HCT116 (cell line): ENCODE measurements around the gene TCF12. TPM values are rescaled to one million over a fixed set of nuclear protein-coding genes. Genes with fewer than 3 reads are reported as not detected.

Experiments
- ATAC-seq: fragments of 200-7000 bp; cut with Tn5 transposase; 2 replicates; pipeline ENCODE4 v1.9.1; 2020; ENCODE audit warnings: mild to moderate bottlenecking, moderate library complexity
- BruUV-seq: library from RNA; stranded (reverse); fragments of 400-500 nt; replicated peaks from 2 replicates; lab custom pipeline; 2021; lab: Mats Ljungman, UMichigan
- CTCF ChIA-PET: fragments of 300-600 bp; sonication (Branson Sonifier 250); formaldehyde crosslinking; loops from one replicate; lab custom pipeline; 2021; ENCODE audit warnings: antibody characterized with exemption; lab: Charles Lee
- POLR2A ChIA-PET: fragments of 300-600, 350-600 bp; sonication (Branson Sonifier 250); formaldehyde crosslinking; loops from one replicate; lab custom pipeline; 2021; ENCODE audit warnings: antibody characterized with exemption; lab: Charles Lee
- RAD21 ChIA-PET, 2 experiments: fragments of 300-600 bp; sonication (Branson Sonifier 250); formaldehyde crosslinking; loops; one replicate each; lab custom pipeline; 2023; ENCODE audit warnings: low total read pairs in 2 of 2; ENCODE audit not compliant: uncharacterized antibody in 2 of 2, unreplicated experiment in 2 of 2, low non-redundant PET in 1 of 2; lab: Charles Lee
- DNase-seq: peaks from one replicate; pipeline ENCODE4 v3.0.0-alpha.2; 2010; ENCODE audit warnings: low read depth, low spot score
- H2AFZ ChIP-seq: fragments of 200-600 bp; shearing (Covaris generic), sonication (generic); 2 replicates; pipeline ENCODE4 v1.6.1; 2017; ENCODE audit warnings: low read depth, mixed run types, mixed read lengths, antibody characterized with exemption, low read length; ENCODE audit not compliant: poor library complexity, severe bottlenecking
- H3K27ac ChIP-seq: 2 replicates; pipeline ENCODE4 v1.5.1; 2012; ENCODE audit warnings: low read depth, low read length
- H3K27me3 ChIP-seq: fragments of 200-600 bp; sonication (generic); 2 replicates; pipeline ENCODE4 v1.6.1; 2016; ENCODE audit warnings: mixed run types, low read length, mixed read lengths; ENCODE audit not compliant: insufficient read depth
- H3K36me3 ChIP-seq, 2 experiments: fragments of 200-500 bp in 1 of 2; fragments of 200-600 bp in 1 of 2; sonication (Bioruptor generic) in 1 of 2; sonication (generic) in 1 of 2; 2 replicates each; pipeline versions ENCODE4 v1.5.1 to v1.6.1; 2014 to 2016; ENCODE audit warnings: low read length in 2 of 2, inconsistent platforms in 1 of 2, mixed read lengths in 1 of 2, mixed run types in 1 of 2; ENCODE audit not compliant: insufficient read depth in 2 of 2, control insufficient read depth in 1 of 2
- H3K4me1 ChIP-seq, 2 experiments: fragments of 200-600 bp in 1 of 2; sonication (generic) in 1 of 2; 2 replicates each; pipeline versions ENCODE4 v1.5.1 to v1.6.1; 2012 to 2017; ENCODE audit warnings: low read length in 2 of 2, inconsistent platforms in 1 of 2, mild to moderate bottlenecking in 1 of 2, mixed read lengths in 1 of 2, mixed run types in 1 of 2, moderate library complexity in 1 of 2; ENCODE audit not compliant: insufficient read depth in 2 of 2, control insufficient read depth in 1 of 2
- H3K4me2 ChIP-seq: fragments of 200-600 bp; sonication (generic); 2 replicates; pipeline ENCODE4 v1.6.1; 2017; ENCODE audit warnings: mixed run types, low read length, mixed read lengths
- H3K4me3 ChIP-seq, 2 experiments: fragments of 200-600 bp in 1 of 2; sonication (generic) in 1 of 2; replicated peaks in 1 of 2; 2 replicates each; pipeline ENCODE4 v1.5.1; 2011 to 2016; ENCODE audit warnings: low read length in 2 of 2, control low read depth in 1 of 2, low read depth in 1 of 2, mild to moderate bottlenecking in 1 of 2, mixed read lengths in 1 of 2, mixed run types in 1 of 2
- H3K79me2 ChIP-seq: fragments of 200-600 bp; sonication (generic); 2 replicates; pipeline ENCODE4 v1.6.1; 2017; ENCODE audit warnings: mild to moderate bottlenecking, mixed run types, low read length, moderate library complexity, mixed read lengths; ENCODE audit not compliant: insufficient read depth
- H3K9ac ChIP-seq: fragments of 200-600 bp; sonication (generic); 2 replicates; pipeline ENCODE4 v1.6.1; 2016; ENCODE audit warnings: low read length, mixed read lengths
- H3K9me2 ChIP-seq: fragments of 200-600 bp; sonication (generic), shearing (Covaris generic); 2 replicates; pipeline ENCODE4 v1.6.1; 2017; ENCODE audit warnings: mixed run types, mild to moderate bottlenecking, moderate library complexity; ENCODE audit not compliant: insufficient read depth
- H3K9me3 ChIP-seq, 2 experiments: fragments of 200-500 bp in 1 of 2; fragments of 200-600 bp in 1 of 2; sonication (Bioruptor generic) in 1 of 2; sonication (generic) in 1 of 2; 2 replicates each; pipeline ENCODE4 v1.6.1; 2014 to 2017; ENCODE audit warnings: low read length in 2 of 2, mixed read lengths in 2 of 2, inconsistent platforms in 1 of 2, low read depth in 1 of 2, mild to moderate bottlenecking in 1 of 2, mixed run types in 1 of 2, moderate library complexity in 1 of 2; ENCODE audit not compliant: control insufficient read depth in 1 of 2, insufficient read depth in 1 of 2
- H4K20me1 ChIP-seq: fragments of 200-600 bp; sonication (generic), shearing (Covaris generic); 2 replicates; pipeline ENCODE4 v1.6.1; 2017; ENCODE audit warnings: mixed run types, mild to moderate bottlenecking, moderate library complexity; ENCODE audit not compliant: insufficient read depth
- ATF3 ChIP-seq: IDR thresholded peaks from 2 replicates; pipeline ENCODE4 v1.6.1; 2012
- CBX3 ChIP-seq: IDR thresholded peaks from 2 replicates; pipeline ENCODE4 v1.6.1; 2012; ENCODE audit warnings: low read depth
- CEBPB ChIP-seq: IDR thresholded peaks from 2 replicates; pipeline ENCODE4 v1.6.1; 2012; ENCODE audit warnings: low read depth
- EGR1 ChIP-seq: IDR thresholded peaks from 2 replicates; pipeline ENCODE4 v1.6.1; 2012; ENCODE audit warnings: low read depth
- ELF1 ChIP-seq: IDR thresholded peaks from 2 replicates; pipeline ENCODE4 v1.6.1; 2012; ENCODE audit warnings: low read depth, borderline replicate concordance
- EZH2 ChIP-seq: fragments of 200-600 bp; sonication (generic); IDR thresholded peaks from 2 replicates; pipeline ENCODE4 v1.6.1; 2017; ENCODE audit warnings: antibody characterized with exemption, mixed run types
- FOSL1 ChIP-seq: IDR thresholded peaks from 2 replicates; pipeline ENCODE4 v1.6.1; 2012; ENCODE audit warnings: low read depth
- JUND ChIP-seq: IDR thresholded peaks from 2 replicates; pipeline ENCODE4 v1.6.1; 2012
- POLR2A ChIP-seq: IDR thresholded peaks from 2 replicates; pipeline ENCODE4 v1.7.0; 2011; ENCODE audit warnings: borderline replicate concordance; ENCODE audit not compliant: insufficient read depth, insufficient read length; ENCODE audit errors: extremely low read depth
- POLR2AphosphoS5 ChIP-seq: IDR thresholded peaks from 2 replicates; pipeline ENCODE4 v1.6.1; 2011; ENCODE audit warnings: mild to moderate bottlenecking, low read depth, low read length, moderate library complexity
- REST ChIP-seq: IDR thresholded peaks from 2 replicates; pipeline ENCODE4 v1.6.1; 2012; ENCODE audit warnings: low read depth
- SIN3A ChIP-seq: IDR thresholded peaks from 2 replicates; pipeline ENCODE4 v1.6.1; 2012; ENCODE audit warnings: low read depth
- SP1 ChIP-seq: IDR thresholded peaks from 2 replicates; pipeline ENCODE4 v1.6.1; 2012; ENCODE audit warnings: low read depth
- SRF ChIP-seq: IDR thresholded peaks from 2 replicates; pipeline ENCODE4 v1.6.1; 2012; ENCODE audit warnings: low read depth
- TCF7L2 ChIP-seq: IDR thresholded peaks from 2 replicates; pipeline ENCODE4 v1.7.0; 2011; ENCODE audit warnings: borderline replicate concordance, inconsistent platforms; ENCODE audit not compliant: insufficient read depth, insufficient read length; ENCODE audit errors: extremely low read depth
- ZNF274 ChIP-seq: fragments of 200-500 bp; sonication (Bioruptor generic); IDR thresholded peaks from 2 replicates; pipeline ENCODE4 v1.6.1; 2014; ENCODE audit warnings: mild to moderate bottlenecking, low read depth, low read length, inconsistent platforms
- intact Hi-C: fragments of 100-400 bp; cut with micrococcal nuclease; formaldehyde crosslinking; loops from 2 replicates; pipeline ENCODE4 v1.10.0; 2022
- total RNA-seq: library from RNA; stranded (reverse); gene quantifications from one replicate; pipeline ENCODE4 v1.2.1, GENCODE V29; 2021; ENCODE audit not compliant: unreplicated experiment

Gene TCF12
- total RNA-seq, 1 experiment from 2014 or later: 71.6 TPM

- ChIA-PET RAD21 (no interaction called here), CTCF (no interaction called here), POLR2A (no interaction called here)
- Histone ChIP-seq H3K27ac (no peak overlapping the region), H3K4me2 (no peak overlapping the region), H3K79me2 (0 out of 2 replicates have a peak, but pooled peaks cover 5% of the 10 kb centered on the region), H4K20me1 (no peaks in the 10 kb centered on the region), H3K9me2 (no peaks in the 10 kb centered on the region), H2AFZ (no peak overlapping the region), H3K9me3 (no peaks in the 10 kb centered on the region), H3K9ac (no peak overlapping the region), H3K36me3 (no peaks in the 10 kb centered on the region), H3K27me3 (no peaks in the 10 kb centered on the region), H3K4me1 (no peaks in the 10 kb centered on the region), H3K4me3 (no peak overlapping the region)
- intact Hi-C loops: no loop called here
- no peak for ATAC-seq
- BruUV-seq: no TSS peak
- no peak for DNase-seq
- TF ChIP-seq EGR1: no peak
- no peak for TF ChIP-seq POLR2AphosphoS5
- no peak for TF ChIP-seq SP1
- no peak for TF ChIP-seq ELF1
- TF ChIP-seq EZH2: no peak
- TF ChIP-seq REST: no peak
- TF ChIP-seq FOSL1: no peak
- TF ChIP-seq POLR2A: no peak
- no peak for TF ChIP-seq TCF7L2
- no peak for TF ChIP-seq CEBPB
- TF ChIP-seq CBX3: no peak
- no peak for TF ChIP-seq ATF3
- no peak for TF ChIP-seq SRF
- TF ChIP-seq ZNF274: no peak
- no peak for TF ChIP-seq JUND
- TF ChIP-seq SIN3A: no peak
Measured at GRCh38 chr15:57227166-57227565, 308.7 kb downstream of the TCF12 start.
